Neural cell (in vitro differentiated cells): Measurements from ENCODE around the gene NEDD4L. TPM values are rescaled to one million over a fixed set of nuclear protein-coding genes. Genes with fewer than 3 reads are reported as not detected.

Experiments used
- H2AFZ ChIP-seq: fragments of 200-600, 300-800 bp; sonication (generic), shearing (Covaris generic); 2 replicates; pipeline ENCODE4 v1.6.0; 2014; ENCODE audit warnings: low read depth, mild to moderate bottlenecking, antibody characterized with exemption, low read length, moderate library complexity
- H3F3A ChIP-seq: fragments of 200-600 bp; shearing (Covaris generic); 2 replicates; pipeline ENCODE4 v1.6.1; 2016; ENCODE audit warnings: mild to moderate bottlenecking, moderate library complexity, mixed read lengths, antibody characterized with exemption, low read length; ENCODE audit not compliant: insufficient read depth, poor library complexity, severe bottlenecking
- H3K27ac ChIP-seq: fragments of 200-600, 300-800 bp; sonication (generic), shearing (Covaris generic); 2 replicates; pipeline ENCODE4 v1.5.1; 2014; ENCODE audit warnings: mild to moderate bottlenecking, low read length, moderate library complexity
- H3K27me3 ChIP-seq: fragments of 300-800, 200-600 bp; sonication (generic), shearing (Covaris generic); 2 replicates; pipeline ENCODE4 v1.6.0; 2014; ENCODE audit warnings: mild to moderate bottlenecking, low read depth, low read length, moderate library complexity; ENCODE audit not compliant: insufficient read depth
- H3K36me3 ChIP-seq: fragments of 300-800, 200-600 bp; sonication (generic), shearing (Covaris generic); 2 replicates; pipeline ENCODE4 v1.5.1; 2014; ENCODE audit warnings: mild to moderate bottlenecking, antibody characterized with exemption, low read length, moderate library complexity; ENCODE audit not compliant: insufficient read depth
- H3K4me2 ChIP-seq: fragments of 300-800, 200-600 bp; sonication (generic), shearing (Covaris generic); 2 replicates; pipeline ENCODE4 v1.6.0; 2014; ENCODE audit warnings: mild to moderate bottlenecking, low read length
- H3K4me3 ChIP-seq: fragments of 300-800, 200-600 bp; sonication (generic), shearing (Covaris generic); 2 replicates; pipeline ENCODE4 v1.5.1; 2014; ENCODE audit warnings: mild to moderate bottlenecking, low read length, moderate library complexity
- H3K79me2 ChIP-seq: fragments of 200-600 bp; shearing (Covaris generic); replicated peaks from 2 replicates; pipeline ENCODE4 v1.6.0; 2014; ENCODE audit warnings: mild to moderate bottlenecking, low read length, moderate library complexity; ENCODE audit not compliant: insufficient read depth
- H3K9ac ChIP-seq: fragments of 300-800, 200-600 bp; sonication (generic), shearing (Covaris generic); 2 replicates; pipeline ENCODE4 v1.6.1; 2016; ENCODE audit warnings: mild to moderate bottlenecking, low read length, mixed read lengths
- H3K9me2 ChIP-seq: fragments of 200-600 bp; shearing (Covaris generic); 2 replicates; pipeline ENCODE4 v1.6.1; 2016; ENCODE audit warnings: mild to moderate bottlenecking, low read length, mixed read lengths; ENCODE audit not compliant: insufficient read depth
- H3K9me3 ChIP-seq: fragments of 200-600, 300-800 bp; sonication (generic), shearing (Covaris generic); 2 replicates; pipeline ENCODE4 v1.6.1; 2016; ENCODE audit warnings: mild to moderate bottlenecking, mixed run types, low read length, moderate library complexity, mixed read lengths
- H4K20me1 ChIP-seq: fragments of 200-600 bp; shearing (Covaris generic); 2 replicates; pipeline ENCODE4 v1.6.1; 2016; ENCODE audit warnings: mild to moderate bottlenecking, mixed run types; ENCODE audit not compliant: insufficient read depth
- CTCF ChIP-seq: fragments of 450-650 bp; IDR thresholded peaks from 2 replicates; pipeline ENCODE4 v1.5.1; 2014; ENCODE audit warnings: antibody characterized with exemption, mild to moderate bottlenecking, moderate library complexity; ENCODE audit not compliant: poor library complexity, severe bottlenecking
- EP300 ChIP-seq: fragments of 450-650 bp; conservative IDR thresholded peaks from 2 replicates; pipeline ENCODE4 v1.6.1; 2014; ENCODE audit warnings: antibody characterized with exemption, mild to moderate bottlenecking, moderate library complexity; ENCODE audit not compliant: poor library complexity, severe bottlenecking
- EZH2 ChIP-seq: fragments of 200-600, 300-800 bp; shearing (Covaris generic), sonication (generic); IDR thresholded peaks from 2 replicates; pipeline ENCODE4 v1.6.1; 2014; ENCODE audit warnings: antibody characterized with exemption, low read length, borderline replicate concordance, mild to moderate bottlenecking; ENCODE audit not compliant: insufficient read depth, poor library complexity, severe bottlenecking
- MXI1 ChIP-seq: fragments of 450-650 bp; conservative IDR thresholded peaks from 2 replicates; pipeline ENCODE4 v1.6.1; 2014; ENCODE audit warnings: antibody characterized with exemption, mild to moderate bottlenecking; ENCODE audit not compliant: poor library complexity, severe bottlenecking
- POLR2AphosphoS5 ChIP-seq: IDR thresholded peaks from 2 replicates; pipeline ENCODE4 v1.6.1; 2012
- RAD21 ChIP-seq: fragments of 450-650 bp; conservative IDR thresholded peaks from 2 replicates; pipeline ENCODE4 v1.6.1; 2014; ENCODE audit warnings: antibody characterized with exemption, mild to moderate bottlenecking, moderate library complexity
- REST ChIP-seq: IDR thresholded peaks from 2 replicates; pipeline ENCODE4 v1.6.1; 2012; ENCODE audit warnings: borderline replicate concordance
- SMC3 ChIP-seq: fragments of 450-650 bp; conservative IDR thresholded peaks from 2 replicates; pipeline ENCODE4 v1.6.1; 2014; ENCODE audit warnings: antibody characterized with exemption, mild to moderate bottlenecking, moderate library complexity; ENCODE audit not compliant: poor library complexity
- TAF1 ChIP-seq: IDR thresholded peaks from 2 replicates; pipeline ENCODE4 v1.6.1; 2012; ENCODE audit warnings: low read depth
- polyA plus RNA-seq: library from polyadenylated mRNA; depleted of rRNA; stranded (reverse); fragments of >200 nt; gene quantifications from 2 replicates; pipeline ENCODE4 v1.2.3, GENCODE V29; 2014

Gene NEDD4L
- polyA plus RNA-seq, 1 donor from 2014 or later = 97.9 TPM

- Histone ChIP-seq H3K79me2 (peaks cover 39% of the 10 kb centered on the region), H3K4me2 (no peak overlapping the region), H2AFZ (no peak overlapping the region), H3K27me3 (no peaks in the 10 kb centered on the region), H3K9ac (no peak overlapping the region), H3F3A (no peaks in the 10 kb centered on the region), H3K9me2 (no peaks in the 10 kb centered on the region), H3K9me3 (no peaks in the 10 kb centered on the region), H3K36me3 (no peaks in the 10 kb centered on the region), H3K4me3 (no peak overlapping the region), H4K20me1 (peaks cover 6% of the 10 kb centered on the region), H3K27ac (no peak overlapping the region)
- TF ChIP-seq EP300 (no peak), TAF1 (no peak), RAD21 (no peak)
These were observed 187.9 kb downstream of the NEDD4L start for GRCh38 chr18:58231930-58232329.

- no peaks in the 10 kb centered on the region for H3F3A ChIP-seq
- no peaks in the 10 kb centered on the region for H3K27me3 ChIP-seq
- H3K27ac ChIP-seq = no peak overlapping the region
- no peaks in the 10 kb centered on the region for H3K36me3 ChIP-seq
- H3K9me3 ChIP-seq = no peaks in the 10 kb centered on the region
- H3K79me2 ChIP-seq = peaks cover 32% of the 10 kb centered on the region
- H2AFZ ChIP-seq = no peak overlapping the region
- no peaks in the 10 kb centered on the region for H3K9me2 ChIP-seq
- no peaks in the 10 kb centered on the region for H4K20me1 ChIP-seq
- no peak overlapping the region for H3K4me2 ChIP-seq
- H3K9ac ChIP-seq = no peak overlapping the region
- H3K4me3 ChIP-seq = no peak overlapping the region
- TF ChIP-seq EP300 (no peak), REST (no peak), TAF1 (no peak), CTCF (no peak), POLR2AphosphoS5 (no peak), MXI1 (no peak), EZH2 (no peak), SMC3 (no peak), RAD21 (no peak)
These were observed 188.6 kb downstream of the NEDD4L start for GRCh38 chr18:58232668-58233067.

GRCh38 chr18:58234359-58234741 is 190.3 kb downstream of the NEDD4L start:
- peaks cover 27% of the 10 kb centered on the region for H3K79me2 ChIP-seq
- H3K4me3 ChIP-seq = no peak overlapping the region
- no peak overlapping the region for H3K4me2 ChIP-seq
- no peak overlapping the region for H3K27ac ChIP-seq
- no peaks in the 10 kb centered on the region for H3K9me3 ChIP-seq
- TF ChIP-seq POLR2AphosphoS5 (no peak), EZH2 (no peak), MXI1 (no peak), TAF1 (no peak), SMC3 (no peak), EP300 (no peak), RAD21 (no peak), CTCF (no peak)
- H3K36me3 ChIP-seq = no peaks in the 10 kb centered on the region
- no peak overlapping the region for H3K9ac ChIP-seq
- no peaks in the 10 kb centered on the region for H3F3A ChIP-seq
- no peaks in the 10 kb centered on the region for H4K20me1 ChIP-seq
- H3K27me3 ChIP-seq = no peaks in the 10 kb centered on the region
- no peak overlapping the region for H2AFZ ChIP-seq
- no peaks in the 10 kb centered on the region for H3K9me2 ChIP-seq
